GM18858 (cell line): Measurements from ENCODE around the gene LHFPL2.
"Not testable (repeated sequence)": the region's sequence is repeated elsewhere in the genome, so short reads cannot be mapped to it uniquely, and the experiment has no call there.

Experiments
- ATAC-seq: cut with Tn5 transposase; IDR thresholded peaks from one replicate; pipeline ENCODE4 v1.9.1; 2021; ENCODE audit not compliant: unreplicated experiment

LHFPL2 gene, protein sequence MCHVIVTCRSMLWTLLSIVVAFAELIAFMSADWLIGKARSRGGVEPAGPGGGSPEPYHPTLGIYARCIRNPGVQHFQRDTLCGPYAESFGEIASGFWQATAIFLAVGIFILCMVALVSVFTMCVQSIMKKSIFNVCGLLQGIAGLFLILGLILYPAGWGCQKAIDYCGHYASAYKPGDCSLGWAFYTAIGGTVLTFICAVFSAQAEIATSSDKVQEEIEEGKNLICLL

DNA sequence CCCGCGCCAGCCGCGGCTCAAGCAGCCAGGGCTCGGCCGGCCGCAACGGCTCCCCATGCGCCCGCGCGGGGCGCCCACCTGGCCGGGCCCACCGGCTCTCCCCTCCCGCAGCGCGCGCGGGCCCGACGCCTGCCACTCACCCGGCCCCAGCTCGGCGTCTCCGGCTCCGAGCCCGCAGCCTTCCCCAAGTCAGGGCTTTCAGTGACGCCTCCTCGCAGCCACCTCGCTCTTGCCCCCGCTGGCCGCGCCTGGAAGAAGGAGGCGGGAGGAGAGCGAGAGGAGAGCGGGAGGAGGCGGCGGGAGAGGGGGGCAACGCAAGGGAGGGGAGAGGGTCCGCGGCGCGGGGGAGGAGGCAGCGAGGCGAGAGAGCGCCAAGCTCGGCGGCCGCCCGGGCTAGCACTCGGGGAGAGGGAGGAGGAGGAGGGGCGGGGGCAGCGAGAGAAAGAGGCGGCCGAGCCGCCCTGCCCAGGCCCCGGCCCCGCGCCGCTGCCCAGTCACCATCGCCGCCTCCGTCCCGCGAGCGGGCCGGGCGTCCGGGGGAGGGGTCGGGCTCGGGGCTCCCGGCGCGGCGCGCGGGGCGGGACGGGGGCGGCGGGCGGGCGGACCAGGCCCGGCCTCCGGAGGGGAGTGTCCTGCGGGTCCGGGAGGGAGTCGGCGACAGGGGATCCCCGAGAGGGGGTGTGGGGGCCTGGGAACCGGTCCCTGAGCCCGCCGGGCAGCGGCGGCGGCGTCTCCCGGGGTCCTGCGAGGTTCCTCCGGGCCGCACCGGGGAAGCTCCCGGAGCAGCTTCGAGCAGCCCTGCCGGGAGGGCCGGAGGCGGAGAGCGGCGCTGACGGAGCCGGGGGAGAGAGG, at the start of gene LHFPL2:
TSS of gene LHFPL2 (minus strand) at position 414 of the 852 bp plus-strand sequence. CDS start 138,559 bp downstream, outside the sequence.
- ATAC-seq, result no peak

DNA sequence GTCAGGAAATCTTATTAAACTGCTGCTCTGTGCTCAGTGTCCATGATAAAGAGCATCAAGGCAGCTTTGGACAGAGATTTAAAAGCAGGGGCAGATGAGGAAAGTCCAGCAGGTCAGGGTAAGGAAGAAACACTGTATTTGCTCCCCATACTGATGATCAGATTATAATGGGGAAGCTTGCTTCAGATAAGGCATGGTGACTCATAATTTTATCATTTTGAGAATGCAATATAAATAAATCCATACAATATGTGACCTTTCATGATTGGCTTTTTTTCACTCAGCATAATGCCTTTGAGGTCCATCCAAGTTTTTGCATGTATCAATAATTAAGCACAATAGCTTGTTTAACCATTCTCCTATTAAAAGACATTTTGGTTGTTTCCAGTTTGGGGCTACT, 48.1 kb upstream of the LHFPL2 start:
- ATAC-seq, result no peak

DNA sequence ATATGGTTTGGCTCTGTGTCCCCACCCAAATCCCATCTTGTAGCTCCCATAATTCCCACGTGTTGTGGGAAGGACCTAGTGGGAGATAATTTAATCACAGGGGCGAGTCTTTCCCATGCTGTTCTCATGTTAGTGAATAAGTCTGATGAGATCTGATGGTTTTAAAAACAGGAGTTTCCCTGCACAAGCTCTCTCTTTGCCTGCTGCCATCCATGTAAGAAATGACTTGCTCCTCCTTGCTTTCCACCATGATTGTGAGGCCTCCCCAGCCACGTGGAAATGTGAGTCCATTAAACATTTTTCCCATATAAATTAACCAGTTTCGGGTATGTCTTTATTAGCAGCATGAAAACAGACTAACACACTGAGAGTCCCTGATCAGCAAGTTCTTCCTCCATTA, 47.5 kb upstream of the LHFPL2 start:
- not testable (repeated sequence) for ATAC-seq

DNA sequence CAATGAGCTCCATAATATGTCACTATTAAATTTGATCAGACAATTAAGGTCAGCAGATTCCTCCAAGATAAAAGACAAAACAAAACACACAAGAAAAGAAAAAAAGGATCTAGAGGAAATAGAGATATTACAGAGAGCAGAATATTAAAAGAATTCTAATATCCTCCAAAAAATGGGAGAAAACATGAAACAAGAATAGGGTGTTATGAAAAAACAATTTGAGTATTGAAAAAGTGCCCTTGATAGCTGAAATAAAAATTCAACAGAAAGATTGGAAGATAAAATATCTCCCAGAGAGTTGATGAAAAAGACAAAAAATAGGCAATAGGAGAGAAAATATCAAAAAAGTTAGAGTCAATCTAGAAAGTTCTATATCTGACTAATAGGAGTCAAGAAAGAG, 44.8 kb upstream of the LHFPL2 start:
- no peak for ATAC-seq

DNA sequence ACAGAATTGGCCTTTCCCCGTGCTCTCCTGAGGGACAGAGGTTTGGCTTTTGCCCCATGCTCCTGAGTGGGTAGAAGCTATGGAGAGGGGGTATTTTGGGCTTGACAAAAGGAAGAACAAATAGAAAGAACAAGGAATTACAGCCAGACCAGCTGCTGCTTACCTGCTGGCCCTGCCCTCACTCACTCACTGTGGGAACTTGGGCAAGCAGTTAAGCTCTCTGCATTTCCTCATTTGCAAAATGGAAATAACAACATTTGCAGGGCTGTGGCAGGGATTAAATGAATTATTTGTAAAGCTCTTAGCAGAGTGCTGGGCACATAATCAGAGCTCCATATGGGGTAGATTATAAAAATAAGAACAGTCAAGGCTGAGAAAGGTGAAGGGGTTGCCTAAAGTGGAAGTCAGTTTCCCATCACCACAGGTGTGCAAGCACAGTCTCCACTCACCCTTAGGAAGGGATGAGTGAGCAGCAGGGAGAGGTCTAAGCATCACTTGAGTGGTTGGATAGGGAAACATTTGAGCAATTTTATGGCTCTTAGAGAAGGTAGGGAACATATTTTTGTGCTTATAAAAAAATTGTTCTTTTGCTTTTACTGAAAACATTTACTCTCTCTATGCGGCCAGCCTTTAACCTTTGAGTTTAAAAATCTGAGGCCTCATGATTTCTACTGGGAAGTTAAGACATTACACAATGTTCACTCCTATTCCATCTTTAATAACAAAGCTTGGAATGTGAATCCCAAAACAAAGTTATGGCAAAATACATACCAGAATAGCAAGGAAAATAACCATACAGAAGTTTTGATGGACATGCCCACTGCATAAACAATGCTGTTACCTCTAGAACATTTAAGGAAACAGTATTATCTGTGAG, 42.8 kb upstream of the LHFPL2 start:
- no peak for ATAC-seq

DNA sequence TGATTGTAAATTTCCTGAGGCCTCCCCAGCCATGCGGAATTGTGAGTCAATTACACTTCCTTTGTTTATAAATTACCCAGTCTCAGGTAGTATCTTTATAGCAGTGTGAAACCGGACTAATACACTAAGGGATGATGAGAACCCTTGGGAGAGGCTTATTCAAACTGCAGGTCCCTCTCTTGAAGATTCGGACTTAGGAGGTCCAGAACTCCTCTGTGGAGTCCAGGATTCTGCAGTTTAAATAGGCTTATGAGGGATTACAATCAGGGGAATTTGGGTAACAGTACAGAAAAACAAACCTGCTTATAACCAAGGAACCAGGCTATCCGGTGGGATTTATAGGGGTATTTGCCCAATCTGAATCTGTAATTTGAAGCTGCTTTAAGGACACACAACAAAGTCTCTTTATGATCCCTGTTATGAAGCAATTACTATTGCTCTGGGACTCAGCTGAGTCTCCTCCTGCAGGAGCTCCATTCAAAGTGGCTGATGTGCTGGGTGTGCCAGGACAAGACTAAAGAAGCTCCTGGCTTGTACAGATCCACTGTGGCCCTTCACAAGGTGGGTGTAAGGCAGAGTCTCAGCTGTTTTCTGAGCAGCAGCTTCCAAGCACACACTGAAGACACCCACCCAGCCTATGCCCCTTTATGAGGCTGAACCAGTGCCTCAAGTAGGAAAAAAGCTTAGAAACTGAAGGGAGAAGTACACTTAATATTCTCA, 41.8 kb upstream of the LHFPL2 start:
- ATAC-seq, result no peak

DNA sequence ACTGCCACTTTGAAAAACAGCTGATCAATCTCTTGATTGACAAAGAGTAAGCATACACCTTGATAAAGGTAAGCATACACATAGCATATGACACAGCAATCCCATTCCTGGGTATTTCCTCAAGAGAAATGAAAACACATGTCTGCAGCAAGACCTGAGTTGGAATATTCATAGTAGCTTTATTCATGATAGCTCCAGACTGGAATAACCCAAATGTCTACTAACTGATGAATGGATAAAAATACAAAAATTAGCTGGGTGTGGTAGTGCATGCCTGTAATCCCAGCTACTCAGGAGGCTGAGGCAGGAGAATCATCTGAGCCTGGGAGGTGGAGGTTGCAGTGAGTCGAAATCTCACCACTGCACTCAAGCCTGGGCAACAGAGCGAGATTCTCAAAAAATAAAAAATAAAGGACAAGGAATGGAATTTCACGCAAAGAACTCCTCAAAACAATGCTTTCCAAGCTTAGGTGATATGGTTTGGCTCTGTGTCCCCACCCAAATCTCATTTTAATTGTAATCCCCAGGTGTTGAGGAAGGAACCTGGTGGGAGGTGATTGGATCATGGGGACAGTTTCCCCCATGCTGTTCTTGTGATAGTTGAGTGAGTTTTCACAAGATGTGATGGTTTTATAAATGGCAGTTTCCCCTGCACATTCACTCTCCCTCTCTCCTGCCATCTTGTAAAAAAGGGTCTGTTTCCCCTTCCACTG, 41.1 kb upstream of the LHFPL2 start:
- no peak for ATAC-seq

DNA sequence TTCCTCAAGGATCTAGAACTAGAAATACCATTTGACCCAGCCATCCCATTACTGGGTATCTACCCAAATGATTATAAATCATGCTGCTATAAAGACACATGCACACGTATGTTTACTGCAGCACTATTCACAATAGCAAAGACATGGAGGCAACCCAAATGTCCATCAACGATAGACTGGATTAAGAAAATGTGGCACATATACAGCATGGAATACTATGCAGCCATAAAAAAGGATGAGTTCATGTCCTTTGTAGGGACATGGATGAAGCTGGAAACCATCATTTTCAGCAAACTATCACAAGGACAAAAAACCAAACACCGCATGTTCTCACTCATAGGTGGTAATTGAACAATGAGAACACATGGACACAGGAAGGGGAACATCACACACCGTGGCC, 38.9 kb upstream of the LHFPL2 start:
- not testable (repeated sequence) for ATAC-seq

DNA sequence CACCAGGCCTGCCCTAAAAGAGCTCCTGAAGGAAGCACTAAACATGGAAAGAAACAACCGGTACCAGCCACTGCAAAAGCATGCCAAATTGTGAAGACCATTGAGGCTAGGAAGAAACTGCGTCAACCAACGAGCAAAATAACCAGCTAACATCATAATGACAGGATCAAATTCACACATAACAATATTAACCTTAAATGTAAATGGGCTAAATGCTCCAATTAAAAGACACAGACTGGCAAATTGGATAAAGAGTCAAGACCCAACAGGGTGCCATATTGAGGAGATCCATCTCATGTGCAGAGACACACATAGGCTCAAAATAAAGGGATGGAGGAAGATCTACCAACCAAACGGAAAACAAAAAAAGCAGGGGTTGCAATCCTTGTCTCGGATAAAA, 35.3 kb upstream of the LHFPL2 start:
- ATAC-seq, result not testable (repeated sequence)

DNA sequence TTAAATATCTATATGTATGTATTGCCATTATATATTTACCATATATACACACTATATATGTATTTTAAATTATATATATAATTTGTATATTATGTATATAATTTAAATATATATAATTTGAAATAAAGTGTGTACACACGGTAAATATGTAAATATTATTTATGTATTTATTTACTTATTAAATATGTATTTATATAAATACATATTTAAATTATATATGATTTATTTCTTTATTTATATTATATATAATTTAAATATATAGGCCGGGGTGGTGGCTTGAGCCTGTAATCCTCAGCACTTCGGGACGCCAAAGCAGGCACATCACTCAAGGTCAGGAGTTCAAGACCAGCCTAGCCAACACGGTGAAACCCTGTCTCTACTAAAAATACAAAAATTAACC, 31.3 kb upstream of the LHFPL2 start:
- no peak for ATAC-seq

DNA sequence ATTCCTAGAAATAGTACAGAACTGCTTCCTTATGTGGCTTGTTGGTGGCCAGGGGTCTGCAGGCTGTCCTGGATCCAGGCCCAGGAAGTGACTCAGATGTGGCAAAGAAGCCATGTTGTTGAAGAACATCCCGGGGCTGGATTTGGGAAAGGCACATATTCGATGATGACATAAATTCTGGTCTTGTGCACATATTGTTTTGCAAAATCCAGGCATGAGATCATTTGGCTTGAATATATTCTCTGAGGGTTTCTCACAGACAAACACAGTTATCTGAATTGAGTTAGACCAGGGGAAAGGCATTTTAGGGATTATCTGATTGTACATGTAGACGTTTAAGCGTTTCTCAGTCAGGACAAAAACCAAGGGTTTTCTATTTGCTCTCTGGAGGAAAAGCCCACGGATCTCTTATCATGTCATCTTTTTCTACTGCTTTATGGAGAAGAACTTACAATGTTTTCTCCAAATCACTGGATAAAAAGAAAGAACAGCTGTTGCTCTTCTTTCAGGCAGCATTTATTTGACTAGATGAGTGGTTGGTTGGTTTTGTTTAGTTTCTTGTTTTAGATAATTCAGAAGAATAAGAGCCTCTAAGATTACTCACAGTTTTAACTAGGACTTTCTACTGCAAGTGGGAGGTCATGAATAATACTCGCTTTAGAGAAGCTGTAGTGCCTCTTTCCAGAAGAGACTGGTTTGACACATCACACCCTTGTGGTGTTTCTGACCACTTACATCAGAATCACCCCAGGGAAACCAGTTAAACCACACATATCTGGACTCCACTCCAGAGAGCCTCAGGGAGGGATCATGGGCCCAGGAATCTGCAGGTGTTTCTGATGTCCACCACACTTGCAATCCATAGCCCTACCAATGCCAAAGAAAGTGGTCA, 29.5 kb upstream of the LHFPL2 start:
- ATAC-seq, result peak; percentile 66

DNA sequence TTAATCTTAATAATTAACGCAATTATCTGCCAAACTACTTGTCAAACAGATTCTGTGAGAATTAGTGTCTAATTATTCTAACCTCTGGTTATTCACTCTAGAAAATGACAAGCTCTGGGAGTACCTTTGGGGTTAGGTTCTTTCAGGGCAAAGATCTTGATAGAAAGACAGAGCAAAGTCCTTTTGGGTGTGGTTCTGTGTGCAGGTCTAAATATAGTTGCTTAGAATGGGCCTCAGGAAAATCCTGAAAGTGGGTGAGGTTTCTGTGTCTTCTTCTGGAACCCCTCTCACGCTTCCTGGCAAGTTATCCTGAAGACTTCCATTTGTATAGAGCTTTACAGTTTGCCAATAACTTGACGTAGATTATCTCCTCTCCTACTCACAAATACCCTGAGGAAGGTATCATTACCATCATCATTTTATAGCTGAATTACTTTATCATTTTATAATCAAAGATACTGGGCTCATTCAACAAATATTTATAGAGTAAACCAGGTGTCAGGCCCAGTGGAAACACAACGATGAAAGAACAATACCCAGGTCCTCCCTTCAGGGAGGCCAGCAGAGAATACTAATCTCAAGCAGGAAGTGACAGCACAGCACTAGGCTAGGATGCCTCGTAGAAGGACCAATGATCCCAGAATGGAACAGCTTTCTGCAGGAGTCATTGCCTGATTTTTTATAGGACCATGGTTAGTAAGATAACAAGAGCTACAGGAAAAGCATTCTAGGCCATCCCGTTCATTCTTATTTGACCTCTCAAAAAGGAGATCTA, 27.6 kb upstream of the LHFPL2 start:
- ATAC-seq, result no peak

DNA sequence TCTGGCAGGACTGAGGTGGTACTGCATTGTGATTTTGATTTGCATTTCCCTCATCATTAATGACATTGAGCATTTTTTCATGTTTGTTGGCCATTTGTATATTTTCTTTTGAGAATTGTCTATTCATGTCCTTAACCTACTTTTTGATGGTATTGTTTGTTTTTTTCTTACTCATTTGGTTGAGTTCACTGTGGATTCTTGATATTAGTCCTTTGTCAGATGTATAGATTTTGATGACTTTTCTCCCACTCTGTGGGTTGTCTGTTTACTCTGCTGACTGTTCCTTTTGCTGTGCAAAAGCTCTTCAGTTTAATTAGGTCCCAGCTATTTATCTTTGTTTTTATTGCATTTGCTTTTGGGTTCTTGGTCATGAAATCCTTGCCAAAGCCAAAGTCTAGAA, 25.3 kb upstream of the LHFPL2 start:
- ATAC-seq, result not testable (repeated sequence)

DNA sequence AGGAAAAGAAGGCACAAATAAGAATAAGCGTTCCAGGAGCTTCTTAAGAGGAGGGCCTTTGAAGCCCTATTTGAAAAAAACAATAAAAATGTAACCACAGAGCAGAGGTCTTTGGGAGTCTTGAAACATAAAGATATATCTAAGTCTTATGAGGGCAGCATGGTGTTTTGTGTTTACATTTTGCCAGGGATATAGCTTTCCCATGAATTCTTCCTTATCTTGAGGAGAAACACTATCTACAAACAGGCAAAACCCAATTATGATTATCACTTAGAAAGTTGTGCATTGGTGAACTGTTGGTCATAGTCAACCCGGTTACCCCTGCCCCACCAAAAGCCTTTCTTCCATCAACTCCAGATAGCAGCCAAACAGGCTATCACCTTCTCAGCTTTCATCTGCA, 23.6 kb upstream of the LHFPL2 start:
- ATAC-seq, result no peak

DNA sequence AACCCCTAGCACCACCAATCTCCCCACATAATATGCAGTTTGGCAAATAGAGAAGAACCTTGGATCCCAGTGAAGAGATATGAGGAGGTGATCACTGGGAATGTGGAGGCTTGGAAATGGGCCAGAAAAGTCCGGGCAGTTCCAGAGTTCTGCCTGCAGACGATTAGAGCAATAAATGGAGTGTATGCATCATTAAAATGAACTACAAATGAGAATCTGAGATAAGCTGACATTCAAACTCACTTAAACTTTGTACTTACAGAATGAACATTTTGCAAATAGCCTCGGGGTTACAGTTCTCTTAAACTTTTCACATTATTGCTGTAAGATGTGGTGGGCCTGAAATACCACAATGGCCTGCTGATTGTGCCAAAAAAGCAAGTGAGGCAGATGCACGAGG, 23.0 kb upstream of the LHFPL2 start:
- ATAC-seq, result no peak

DNA sequence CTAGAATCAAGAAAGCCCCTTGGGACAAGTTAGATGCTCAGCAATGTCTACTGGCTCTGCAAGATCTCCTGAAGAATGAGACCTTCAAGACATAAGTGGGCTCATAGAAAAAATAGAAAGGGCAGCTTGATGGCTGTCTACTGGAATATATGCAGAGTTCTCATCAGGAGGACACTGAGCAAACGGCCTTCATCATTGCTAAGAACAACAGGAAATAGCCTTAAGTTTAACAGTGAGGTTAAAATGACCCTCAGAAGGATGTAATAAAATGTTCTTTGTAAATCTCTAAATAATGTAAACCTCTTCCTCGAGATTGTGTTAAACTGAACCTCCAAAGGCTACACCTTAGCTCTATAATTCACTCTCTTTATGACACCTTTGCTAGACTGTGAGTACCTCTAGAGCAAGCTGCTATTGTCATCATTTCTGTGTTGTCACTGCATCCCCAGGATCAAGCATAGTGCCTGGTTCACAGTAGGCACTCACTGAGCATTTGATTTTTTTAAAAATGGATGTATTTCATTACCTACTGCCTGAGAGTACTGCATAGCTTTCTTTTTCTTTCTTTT, 22.2 kb upstream of the LHFPL2 start:
- no peak for ATAC-seq

DNA sequence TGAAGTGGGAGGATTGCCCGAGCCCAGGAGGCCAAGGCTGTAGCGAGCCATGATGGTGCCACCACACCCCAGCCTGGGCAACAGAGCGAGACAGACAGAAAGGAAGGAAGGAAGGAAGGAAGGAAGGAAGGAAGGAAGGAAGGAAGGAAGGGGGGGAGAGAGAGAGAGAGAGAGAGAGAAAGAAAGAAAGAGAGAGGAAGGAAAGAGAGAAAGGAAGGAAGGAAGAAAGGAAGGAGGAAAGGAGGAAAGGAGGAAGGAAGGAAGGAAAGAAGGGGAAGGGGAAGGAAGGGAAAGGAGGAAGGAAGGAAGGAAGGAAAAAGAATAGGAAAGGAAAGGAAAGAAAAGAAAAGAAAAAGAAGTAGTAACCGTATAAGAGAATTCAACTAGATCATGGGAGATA, 20.8 kb upstream of the LHFPL2 start:
- ATAC-seq, result no peak

DNA sequence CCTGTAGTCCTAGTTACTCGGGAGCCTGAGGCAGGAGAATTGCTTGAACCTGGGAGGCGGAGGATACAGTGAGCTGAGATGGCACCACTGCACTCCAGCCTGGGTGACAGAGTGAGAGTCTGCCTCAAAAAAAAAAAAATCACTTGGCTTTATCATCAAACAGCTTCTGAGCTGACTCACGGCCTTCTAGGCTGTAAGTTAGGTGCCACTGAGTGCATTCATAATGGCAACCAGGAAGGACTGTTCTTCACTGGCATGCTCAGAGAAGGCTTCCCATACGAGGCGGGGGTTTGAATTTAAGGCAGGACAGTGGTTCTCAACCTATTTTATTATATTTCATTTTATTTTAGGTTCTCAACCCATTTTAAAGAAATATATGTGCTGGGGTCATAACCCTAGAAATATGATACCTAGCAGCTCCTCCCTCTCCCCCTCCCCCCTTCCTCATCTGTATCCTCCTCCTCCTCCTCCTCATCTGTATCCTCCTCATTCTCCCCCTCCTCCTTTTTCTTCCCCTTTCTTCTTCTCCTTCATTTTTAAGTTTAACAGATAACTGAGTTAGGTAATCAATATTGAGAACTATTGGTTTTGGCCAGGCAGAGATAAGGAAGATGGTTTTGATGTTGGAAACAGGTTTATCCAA, 19.0 kb upstream of the LHFPL2 start:
- no peak for ATAC-seq
